ENCODE measurements around the gene NDUFV2. TPM values are rescaled to one million over a fixed set of nuclear protein-coding genes. Genes with fewer than 3 reads are reported as not detected.
A peak's percentile ranks its signal among the peaks of the same experiment; 100 is the strongest.

NDUFV2 gene
- total RNA-seq, 1 donor from 2014 or later = 97.7 TPM

DNA sequence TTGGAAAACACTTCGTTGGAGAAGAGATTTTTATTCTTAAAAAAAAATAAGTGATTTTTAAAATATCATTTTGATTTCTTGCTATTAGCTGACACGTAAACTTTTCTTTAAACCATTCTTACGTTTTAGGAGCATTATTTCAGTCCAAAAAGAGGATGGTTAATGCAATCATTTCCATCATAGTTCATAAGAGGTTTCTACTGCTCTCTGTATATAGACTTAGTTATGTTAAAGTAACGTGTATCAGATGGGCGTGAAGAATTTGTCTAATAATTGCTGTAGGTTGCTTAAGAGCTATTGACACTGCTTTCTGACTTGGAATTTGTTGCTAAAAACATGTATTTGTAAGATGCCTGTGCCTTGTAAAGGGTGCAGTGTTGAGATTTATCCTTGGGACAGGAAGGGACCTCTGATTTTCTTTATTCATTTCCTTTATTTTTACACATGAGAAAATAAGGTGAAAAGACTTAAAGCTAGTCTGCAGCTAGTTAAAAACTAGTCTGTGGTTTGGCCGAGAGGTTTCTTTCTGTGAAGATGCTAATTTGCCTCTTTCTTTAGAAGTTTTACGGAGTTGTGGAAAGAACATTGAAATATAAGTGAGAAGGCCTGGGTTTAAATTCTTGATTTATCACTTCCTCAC, 37.0 kb downstream of the NDUFV2 start:
- no peak for DNase-seq (ENCODE audit: extremely low spot score, unreplicated experiment)
- TF ChIP-seq, protein P1, sequence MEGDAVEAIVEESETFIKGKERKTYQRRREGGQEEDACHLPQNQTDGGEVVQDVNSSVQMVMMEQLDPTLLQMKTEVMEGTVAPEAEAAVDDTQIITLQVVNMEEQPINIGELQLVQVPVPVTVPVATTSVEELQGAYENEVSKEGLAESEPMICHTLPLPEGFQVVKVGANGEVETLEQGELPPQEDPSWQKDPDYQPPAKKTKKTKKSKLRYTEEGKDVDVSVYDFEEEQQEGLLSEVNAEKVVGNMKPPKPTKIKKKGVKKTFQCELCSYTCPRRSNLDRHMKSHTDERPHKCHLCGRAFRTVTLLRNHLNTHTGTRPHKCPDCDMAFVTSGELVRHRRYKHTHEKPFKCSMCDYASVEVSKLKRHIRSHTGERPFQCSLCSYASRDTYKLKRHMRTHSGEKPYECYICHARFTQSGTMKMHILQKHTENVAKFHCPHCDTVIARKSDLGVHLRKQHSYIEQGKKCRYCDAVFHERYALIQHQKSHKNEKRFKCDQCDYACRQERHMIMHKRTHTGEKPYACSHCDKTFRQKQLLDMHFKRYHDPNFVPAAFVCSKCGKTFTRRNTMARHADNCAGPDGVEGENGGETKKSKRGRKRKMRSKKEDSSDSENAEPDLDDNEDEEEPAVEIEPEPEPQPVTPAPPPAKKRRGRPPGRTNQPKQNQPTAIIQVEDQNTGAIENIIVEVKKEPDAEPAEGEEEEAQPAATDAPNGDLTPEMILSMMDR (IDR thresholded peaks at IDR 0.05) = no peak
- H3K4me1 Mint-ChIP-seq (ENCODE audit: unreplicated experiment) = peaks cover 53% of the 10 kb centered on the region
- no peak overlapping the region for H3K4me3 Mint-ChIP-seq (ENCODE audit: unreplicated experiment)
- H3K27me3 Mint-ChIP-seq (ENCODE audit: unreplicated experiment) = no peaks in the 10 kb centered on the region
- H3K27ac Mint-ChIP-seq (ENCODE audit: unreplicated experiment) = peak overlapping the region; percentile 4
- H3K36me3 Mint-ChIP-seq (ENCODE audit: unreplicated experiment) = peaks cover 2% of the 10 kb centered on the region
- no peaks in the 10 kb centered on the region for H3K9me3 Mint-ChIP-seq (ENCODE audit: unreplicated experiment)

DNA sequence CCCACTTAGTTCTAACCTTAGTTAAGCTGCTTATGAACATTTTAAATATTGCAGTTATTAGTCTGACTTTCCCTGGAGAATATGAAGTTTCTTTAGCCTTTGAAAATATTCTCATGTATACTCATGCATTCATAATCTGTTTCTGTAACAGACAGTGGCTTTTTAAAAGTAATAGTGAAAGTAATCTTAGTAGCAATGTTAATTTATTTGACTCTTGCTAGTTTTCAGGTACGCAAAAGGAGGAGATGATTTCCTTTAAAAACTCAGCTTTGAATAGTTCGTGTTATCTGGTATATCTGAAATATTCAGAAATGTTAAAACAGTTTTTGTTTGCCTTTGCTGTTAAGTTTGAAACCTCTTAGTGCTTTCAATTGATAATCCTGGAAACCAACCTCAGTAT, 37.9 kb downstream of the NDUFV2 start:
- H3K27me3 Mint-ChIP-seq (ENCODE audit: unreplicated experiment) = no peaks in the 10 kb centered on the region
- no peaks in the 10 kb centered on the region for H3K36me3 Mint-ChIP-seq (ENCODE audit: unreplicated experiment)
- H3K4me1 Mint-ChIP-seq (ENCODE audit: unreplicated experiment) = peaks cover 52% of the 10 kb centered on the region
- TF ChIP-seq, protein P1 (IDR thresholded peaks at IDR 0.05) = no peak
- no peak overlapping the region for H3K27ac Mint-ChIP-seq (ENCODE audit: unreplicated experiment)
- H3K4me3 Mint-ChIP-seq (ENCODE audit: unreplicated experiment) = no peak overlapping the region
- no peak for DNase-seq (ENCODE audit: extremely low spot score, unreplicated experiment)
- no peaks in the 10 kb centered on the region for H3K9me3 Mint-ChIP-seq (ENCODE audit: unreplicated experiment)

DNA sequence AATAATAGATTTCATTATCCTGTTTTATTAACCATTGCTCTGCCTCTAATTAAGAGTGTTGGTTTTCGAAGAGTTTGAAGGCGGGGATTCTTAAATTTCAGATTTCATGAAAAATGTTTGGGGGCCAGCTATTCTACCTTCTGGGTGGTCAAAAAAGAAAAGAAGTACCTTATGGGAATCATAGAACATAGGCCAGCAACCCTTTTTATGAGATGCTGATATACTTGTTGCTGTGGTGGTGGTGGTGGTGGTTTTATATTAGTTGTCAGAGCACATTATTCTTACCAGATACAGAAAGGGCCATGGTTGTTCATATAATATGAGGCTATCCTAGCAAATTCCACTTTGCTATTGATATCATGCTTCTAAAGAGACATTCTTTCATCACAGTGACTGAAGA, 38.5 kb downstream of the NDUFV2 start:
- peaks cover 53% of the 10 kb centered on the region for H3K4me1 Mint-ChIP-seq (ENCODE audit: unreplicated experiment)
- no peak overlapping the region for H3K4me3 Mint-ChIP-seq (ENCODE audit: unreplicated experiment)
- H3K27me3 Mint-ChIP-seq (ENCODE audit: unreplicated experiment) = no peaks in the 10 kb centered on the region
- TF ChIP-seq, protein P1 (IDR thresholded peaks at IDR 0.05) = no peak
- no peak for DNase-seq (ENCODE audit: extremely low spot score, unreplicated experiment)
- H3K36me3 Mint-ChIP-seq (ENCODE audit: unreplicated experiment) = no peaks in the 10 kb centered on the region
- no peak overlapping the region for H3K27ac Mint-ChIP-seq (ENCODE audit: unreplicated experiment)
- H3K9me3 Mint-ChIP-seq (ENCODE audit: unreplicated experiment) = no peaks in the 10 kb centered on the region

DNA sequence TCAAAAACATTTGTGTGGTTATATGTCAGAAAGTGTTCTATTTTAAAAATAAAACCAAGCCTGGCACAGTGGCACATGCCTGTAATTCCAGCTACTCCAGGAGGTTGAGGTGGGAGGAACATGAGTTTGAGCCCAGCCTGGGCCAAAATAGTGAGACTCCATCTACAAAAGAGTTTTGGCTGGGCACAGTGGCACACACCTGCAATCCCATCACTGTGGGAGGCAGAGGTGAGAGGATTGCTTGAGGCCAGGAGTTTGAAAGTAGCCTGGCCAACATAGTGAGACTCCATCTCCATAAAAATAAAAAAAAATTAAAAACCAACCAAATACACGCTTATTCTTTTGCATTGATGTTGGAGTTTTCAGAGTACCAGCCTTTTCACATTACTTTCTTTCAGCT, 43.7 kb downstream of the NDUFV2 start:
- TF ChIP-seq, protein P1 (IDR thresholded peaks at IDR 0.05) = no peak
- DNase-seq (ENCODE audit: extremely low spot score, unreplicated experiment) = no peak
- H3K27me3 Mint-ChIP-seq (ENCODE audit: unreplicated experiment) = no peaks in the 10 kb centered on the region
- H3K9me3 Mint-ChIP-seq (ENCODE audit: unreplicated experiment) = no peaks in the 10 kb centered on the region
- no peak overlapping the region for H3K4me3 Mint-ChIP-seq (ENCODE audit: unreplicated experiment)
- H3K4me1 Mint-ChIP-seq (ENCODE audit: unreplicated experiment) = peaks cover 33% of the 10 kb centered on the region
- peaks cover 2% of the 10 kb centered on the region for H3K36me3 Mint-ChIP-seq (ENCODE audit: unreplicated experiment)
- no peak overlapping the region for H3K27ac Mint-ChIP-seq (ENCODE audit: unreplicated experiment)

DNA sequence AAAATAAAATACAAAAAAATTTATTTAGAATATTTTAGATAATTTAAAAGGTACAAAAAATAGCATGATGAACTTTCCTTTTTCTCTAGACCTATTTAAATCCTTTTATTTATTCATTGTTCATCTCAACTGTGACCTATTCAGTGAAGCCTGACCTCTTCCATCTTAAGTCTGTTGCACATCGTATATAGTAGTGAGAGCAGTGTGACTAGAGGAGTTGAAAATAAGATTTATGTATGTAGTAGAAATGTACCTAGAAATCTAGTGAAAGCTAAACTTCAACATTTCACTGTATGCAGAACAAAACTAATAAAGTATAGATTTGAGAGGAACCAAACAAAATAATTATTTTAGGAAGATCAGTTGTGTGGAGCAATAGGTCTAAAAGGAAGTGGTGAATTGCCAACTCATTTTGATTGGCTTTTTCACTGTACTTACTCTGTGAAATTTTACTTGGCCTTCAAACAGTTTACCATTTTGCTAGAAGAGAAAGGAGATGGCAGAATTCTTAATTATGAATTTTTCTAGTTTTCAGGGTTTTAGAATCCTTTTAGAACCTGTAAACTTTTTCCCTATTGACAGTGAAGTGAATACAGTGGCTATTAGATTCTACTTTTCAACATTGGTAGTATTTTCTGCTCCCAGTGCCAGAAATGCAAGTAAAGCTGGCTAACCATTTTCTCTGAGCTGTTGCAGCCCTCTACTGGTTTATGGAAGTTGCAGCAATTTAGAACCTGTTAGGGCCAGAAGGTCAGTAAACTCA, 45.1 kb downstream of the NDUFV2 start:
- Mint-ChIP-seq H3K9me3 (ENCODE audit: unreplicated experiment) (no peaks in the 10 kb centered on the region), H3K4me1 (ENCODE audit: unreplicated experiment) (peaks cover 26% of the 10 kb centered on the region), H3K27ac (ENCODE audit: unreplicated experiment) (peak overlapping the region; percentile 69), H3K36me3 (ENCODE audit: unreplicated experiment) (peaks cover 2% of the 10 kb centered on the region), H3K27me3 (ENCODE audit: unreplicated experiment) (no peaks in the 10 kb centered on the region), H3K4me3 (ENCODE audit: unreplicated experiment) (no peak overlapping the region)
- TF ChIP-seq, protein P1 (IDR thresholded peaks at IDR 0.05) = peak; percentile 80
- no peak for DNase-seq (ENCODE audit: extremely low spot score, unreplicated experiment)

Measured in osteocyte (in vitro differentiated cells).